Neuronal stem cell (in vitro differentiated cells): ENCODE results near the gene TCEAL3. TPM values are rescaled to one million over a fixed set of nuclear protein-coding genes. Genes with fewer than 3 reads are reported as not detected.

Experiments used
- DNase-seq: peaks from one replicate; pipeline ENCODE4 v3.0.0-alpha.2; 2013; ENCODE audit warnings: low spot score
- H2AFZ ChIP-seq: one replicate; pipeline ENCODE4 v1.6.1; 2013; ENCODE audit warnings: mild to moderate bottlenecking, low read length, inconsistent platforms
- H2AK5ac ChIP-seq: 2 replicates; pipeline ENCODE4 v1.6.1; 2013; ENCODE audit warnings: low read depth, mild to moderate bottlenecking, inconsistent platforms, low read length, moderate library complexity, mixed read lengths
- H2BK120ac ChIP-seq: 2 replicates; pipeline ENCODE4 v1.6.1; 2013; ENCODE audit warnings: low read depth, mild to moderate bottlenecking, inconsistent platforms, low read length, moderate library complexity, mixed read lengths
- H2BK12ac ChIP-seq: one replicate; pipeline ENCODE4 v1.6.1; 2013; ENCODE audit warnings: low read length, inconsistent platforms
- H2BK15ac ChIP-seq: 2 replicates; pipeline ENCODE4 v1.6.1; 2013; ENCODE audit warnings: mild to moderate bottlenecking, low read length, inconsistent platforms, mixed read lengths
- H2BK5ac ChIP-seq: one replicate; pipeline ENCODE4 v1.6.1; 2013; ENCODE audit warnings: inconsistent platforms, mild to moderate bottlenecking, low read length, moderate library complexity
- H3K14ac ChIP-seq: one replicate; pipeline ENCODE4 v1.6.1; 2013; ENCODE audit warnings: low read length, inconsistent platforms
- H3K18ac ChIP-seq: 2 replicates; pipeline ENCODE4 v1.6.1; 2013; ENCODE audit warnings: low read length, inconsistent platforms
- H3K23ac ChIP-seq: 2 replicates; pipeline ENCODE4 v1.6.1; 2013; ENCODE audit warnings: low read depth, mild to moderate bottlenecking, mixed read lengths, low read length, inconsistent platforms; ENCODE audit not compliant: poor library complexity
- H3K27ac ChIP-seq: replicated peaks from 3 replicates; pipeline ENCODE4 v1.5.1; 2013; ENCODE audit warnings: low read length, inconsistent platforms
- H3K27me3 ChIP-seq, 3 experiments: 2 replicates each; pipeline ENCODE4 v1.6.1; 2013; ENCODE audit warnings: low read length in 3 of 3, mild to moderate bottlenecking in 2 of 3, inconsistent platforms in 1 of 3, low read depth in 1 of 3, mixed read lengths in 1 of 3, moderate library complexity in 1 of 3; ENCODE audit not compliant: control insufficient read depth in 3 of 3, insufficient read depth in 3 of 3
- H3K36me3 ChIP-seq, 2 donors: replicated peaks in 1 of 2; 2 replicates each; pipeline ENCODE4 v1.6.1; 2013; ENCODE audit warnings: low read length in 2 of 2; ENCODE audit not compliant: control insufficient read depth in 2 of 2, insufficient read depth in 2 of 2
- H3K4ac ChIP-seq: 2 replicates; pipeline ENCODE4 v1.6.1; 2013; ENCODE audit warnings: inconsistent platforms, mild to moderate bottlenecking, low read length, moderate library complexity
- H3K4me1 ChIP-seq, 2 donors: 1 replicate in 1 of 2; 2 replicates in 1 of 2; pipeline ENCODE4 v1.6.1; 2013; ENCODE audit warnings: low read length in 2 of 2, low read depth in 1 of 2; ENCODE audit not compliant: control insufficient read depth in 2 of 2, insufficient read depth in 1 of 2
- H3K4me2 ChIP-seq: one replicate; pipeline ENCODE4 v1.6.1; 2013; ENCODE audit warnings: mild to moderate bottlenecking, low read length, inconsistent platforms; ENCODE audit not compliant: insufficient read depth, poor library complexity, severe bottlenecking
- H3K4me3 ChIP-seq, 2 donors: 2 replicates each; pipeline ENCODE4 v1.5.1; 2013; ENCODE audit warnings: low read length in 2 of 2, mild to moderate bottlenecking in 2 of 2, inconsistent platforms in 1 of 2, moderate library complexity in 1 of 2
- H3K79me1 ChIP-seq: one replicate; pipeline ENCODE4 v1.6.1; 2013; ENCODE audit warnings: low read depth, mild to moderate bottlenecking, inconsistent platforms, low read length, moderate library complexity
- H3K9ac ChIP-seq: one replicate; pipeline ENCODE4 v1.6.1; 2013; ENCODE audit warnings: mild to moderate bottlenecking, low read depth, low read length, inconsistent platforms; ENCODE audit not compliant: poor library complexity
- H3K9me3 ChIP-seq, 2 donors: replicated peaks in 1 of 2; 2 replicates each; pipeline versions ENCODE3 to v1.6.1; 2013; ENCODE audit warnings: low read length in 2 of 2, mild to moderate bottlenecking in 2 of 2, inconsistent platforms in 1 of 2, low read depth in 1 of 2, mixed read lengths in 1 of 2, moderate library complexity in 1 of 2; ENCODE audit not compliant: control insufficient read depth in 2 of 2, insufficient read depth in 1 of 2
- H4K8ac ChIP-seq: one replicate; pipeline ENCODE4 v1.6.1; 2013; ENCODE audit warnings: low read depth, mild to moderate bottlenecking, inconsistent platforms, low read length, moderate library complexity
- H4K91ac ChIP-seq: one replicate; pipeline ENCODE4 v1.6.1; 2013; ENCODE audit warnings: low read length, low read depth, mild to moderate bottlenecking, inconsistent platforms; ENCODE audit not compliant: poor library complexity
- WGBS, 2 donors: extraction: QIAGEN DNeasy Blood & Tissue Kit; methylation state at CpG; one replicate each; pipeline ENCODE4 v1.1.7; 2013; ENCODE audit warnings: missing lambda C conversion rate in 2 of 2, mixed read lengths in 1 of 2; ENCODE audit not compliant: insufficient read length in 2 of 2, insufficient replicate concordance in 1 of 2; ENCODE audit errors: extremely low coverage in 2 of 2; 5-methylcytosine and 5-hydroxymethylcytosine counted together
- polyA plus RNA-seq, 2 experiments: library from polyadenylated mRNA; stranded (reverse); fragments of 200-250 nt; gene quantifications; one replicate each; pipeline ENCODE4 v1.2.3, GENCODE V29; 2013

Gene TCEAL3
- 26.0 TPM for polyA plus RNA-seq (2013, experiment 1 of 2)
- polyA plus RNA-seq (2013, experiment 2 of 2) = 25.9 TPM

GRCh38 chrX:103607364-103608305 lies at the start of gene TCEAL3:
Gene TCEAL3, plus strand, starts transcription at chrX:103607963. Its CDS starts 1,102 bp downstream, at chrX:103609065.
- H2AFZ ChIP-seq = peak within 1 kb of the TSS; percentile 22
- peak within 1 kb of the TSS; percentile 57 for H3K18ac ChIP-seq
- no peak within 1 kb of the TSS for H2AK5ac ChIP-seq
- peak; percentile 30 for DNase-seq
- no peak within 1 kb of the TSS for H4K91ac ChIP-seq
- H3K23ac ChIP-seq = no peak within 1 kb of the TSS
- H3K27me3 ChIP-seq = no peaks in the 10 kb centered on the region
- H4K8ac ChIP-seq = no peak within 1 kb of the TSS
- H3K4me2 ChIP-seq = peak within 1 kb of the TSS; percentile 54
- no peak within 1 kb of the TSS for H3K4ac ChIP-seq
- H3K9ac ChIP-seq = peak within 1 kb of the TSS; percentile 70
- no peak within 1 kb of the TSS for H2BK120ac ChIP-seq
- no peaks in the 10 kb centered on the region for H3K9me3 ChIP-seq
- H2BK12ac ChIP-seq = no peak within 1 kb of the TSS
- no peak within 1 kb of the TSS for H3K27ac ChIP-seq
- H3K4me3 ChIP-seq = peak within 1 kb of the TSS; percentile 22 to 96
- no peak within 1 kb of the TSS for H2BK5ac ChIP-seq
- peak within 1 kb of the TSS; percentile 56 for H3K14ac ChIP-seq
- no CpG with 5 or more reads among the region's 59 CpGs for WGBS, 2 donors
- no peaks in the 10 kb centered on the region for H3K36me3 ChIP-seq
- H3K79me1 ChIP-seq = no peaks in the 10 kb centered on the region
- no peaks in the 10 kb centered on the region for H3K4me1 ChIP-seq
- H2BK15ac ChIP-seq = no peak within 1 kb of the TSS

GRCh38 chrX:103560256-103560655 lies 47.5 kb upstream of the TCEAL3 start:
- WGBS, 2 donors = no CpG with 5 or more reads among the region's 1 CpG
- Histone ChIP-seq H3K9me3 (no peaks in the 10 kb centered on the region), H2AK5ac (no peak overlapping the region), H3K27me3 (no peaks in the 10 kb centered on the region), H3K14ac (no peak overlapping the region), H2BK15ac (no peak overlapping the region), H3K4me1 (no peaks in the 10 kb centered on the region), H3K27ac (no peak overlapping the region), H3K18ac (no peak overlapping the region), H3K79me1 (no peaks in the 10 kb centered on the region), H3K23ac (no peak overlapping the region), H2BK120ac (no peak overlapping the region), H3K36me3 (no peaks in the 10 kb centered on the region), H3K4me3 (no peak overlapping the region), H3K4me2 (no peak overlapping the region), H2BK12ac (no peak overlapping the region), H3K4ac (no peak overlapping the region), H4K91ac (no peak overlapping the region), H2BK5ac (no peak overlapping the region), H4K8ac (no peak overlapping the region), H3K9ac (no peak overlapping the region), H2AFZ (no peak overlapping the region)
- no peak for DNase-seq

DNA sequence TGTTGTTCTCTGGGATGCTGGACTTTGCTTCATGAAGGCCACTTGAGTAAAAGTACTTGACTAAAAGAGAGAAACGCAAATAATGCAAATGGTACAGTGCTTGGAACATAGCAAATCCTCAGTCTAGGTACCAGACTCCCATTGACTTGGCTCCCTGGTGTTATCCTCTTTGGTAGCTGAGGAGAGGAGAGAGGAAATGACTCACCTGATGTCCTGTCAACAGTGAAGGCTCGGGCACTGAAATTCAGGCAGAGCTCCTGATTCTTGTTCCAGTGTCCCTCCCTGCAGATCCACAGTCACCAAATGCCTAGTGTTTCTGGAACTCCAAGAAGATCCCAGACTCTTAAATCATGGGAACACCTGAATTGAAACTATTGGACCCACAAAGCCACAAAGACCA lies 45.0 kb upstream of the TCEAL3 start:
- Histone ChIP-seq H3K14ac (no peak overlapping the region), H2BK15ac (no peak overlapping the region), H3K23ac (no peak overlapping the region), H3K36me3 (no peaks in the 10 kb centered on the region), H3K4me1 (no peaks in the 10 kb centered on the region), H3K9ac (no peak overlapping the region), H2BK12ac (no peak overlapping the region), H2AFZ (no peak overlapping the region), H2BK5ac (no peak overlapping the region), H3K27me3 (no peaks in the 10 kb centered on the region), H3K4me2 (no peak overlapping the region), H3K4me3 (no peak overlapping the region), H4K91ac (no peak overlapping the region), H3K18ac (no peak overlapping the region), H4K8ac (no peak overlapping the region), H2AK5ac (no peak overlapping the region), H3K79me1 (no peaks in the 10 kb centered on the region), H2BK120ac (no peak overlapping the region), H3K27ac (no peak overlapping the region), H3K9me3 (no peaks in the 10 kb centered on the region), H3K4ac (no peak overlapping the region)
- no peak for DNase-seq
- no CpG with 5 or more reads among the region's 2 CpGs for WGBS, 2 donors

DNA sequence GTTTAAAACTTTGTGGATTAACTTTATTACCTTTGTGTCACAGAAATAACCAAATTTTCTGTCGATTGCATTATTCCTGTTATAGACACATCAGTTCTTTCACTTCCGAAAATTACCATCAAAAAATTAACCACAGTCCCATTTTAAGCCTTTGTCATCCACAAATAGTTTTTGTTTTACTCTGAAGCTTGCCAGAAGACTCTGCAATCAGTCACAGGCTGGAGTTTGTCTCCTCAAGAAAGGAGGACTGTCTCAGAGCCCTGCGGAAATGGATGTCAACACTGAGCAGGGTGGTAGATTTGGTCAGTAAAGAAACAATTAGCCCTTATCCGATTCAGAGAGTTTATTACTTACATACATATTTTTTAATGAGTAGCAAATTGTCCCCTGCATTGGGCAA lies 42.6 kb upstream of the TCEAL3 start:
- no peak overlapping the region for H3K23ac ChIP-seq
- H3K4me2 ChIP-seq = no peak overlapping the region
- no peak overlapping the region for H4K8ac ChIP-seq
- H3K4me3 ChIP-seq = no peak overlapping the region
- no peak overlapping the region for H3K18ac ChIP-seq
- WGBS, 2 donors = no CpG with 5 or more reads among the region's 4 CpGs
- no peaks in the 10 kb centered on the region for H3K36me3 ChIP-seq
- no peak overlapping the region for H2AK5ac ChIP-seq
- H4K91ac ChIP-seq = no peak overlapping the region
- H3K79me1 ChIP-seq = no peaks in the 10 kb centered on the region
- no peak for DNase-seq
- H3K14ac ChIP-seq = no peak overlapping the region
- no peak overlapping the region for H3K9ac ChIP-seq
- H3K27me3 ChIP-seq = no peaks in the 10 kb centered on the region
- H3K4ac ChIP-seq = no peak overlapping the region
- no peak overlapping the region for H2BK12ac ChIP-seq
- no peak overlapping the region for H2AFZ ChIP-seq
- no peak overlapping the region for H2BK120ac ChIP-seq
- H3K9me3 ChIP-seq = no peaks in the 10 kb centered on the region
- no peak overlapping the region for H3K27ac ChIP-seq
- H2BK15ac ChIP-seq = no peak overlapping the region
- no peaks in the 10 kb centered on the region for H3K4me1 ChIP-seq
- H2BK5ac ChIP-seq = no peak overlapping the region
